Measurements from ENCODE around the gene RBMXL3.

DNA sequence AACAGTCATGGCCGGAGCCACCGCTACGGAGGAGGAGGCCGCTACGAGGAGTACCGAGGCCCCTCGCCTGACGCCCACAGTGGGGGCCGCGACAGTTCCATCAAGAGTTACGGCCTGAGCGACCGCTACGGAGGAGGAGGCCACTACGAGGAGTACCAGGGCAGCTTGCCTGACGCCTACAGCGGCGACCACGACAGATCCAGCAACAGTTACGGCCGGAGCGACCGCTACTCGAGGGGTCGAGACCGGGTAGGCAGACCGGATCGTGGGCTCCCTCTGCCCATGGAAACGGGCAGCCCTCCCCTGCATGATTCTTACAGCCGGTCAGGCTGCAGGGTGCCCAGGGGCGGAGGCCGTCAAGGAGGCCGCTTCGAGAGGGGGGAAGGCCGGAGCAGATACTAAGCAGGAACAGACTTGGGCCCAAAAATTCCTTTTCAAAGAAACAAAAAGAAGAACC, 3.1 kb downstream of the RBMXL3 start:
- TF ChIP-seq, protein P1, sequence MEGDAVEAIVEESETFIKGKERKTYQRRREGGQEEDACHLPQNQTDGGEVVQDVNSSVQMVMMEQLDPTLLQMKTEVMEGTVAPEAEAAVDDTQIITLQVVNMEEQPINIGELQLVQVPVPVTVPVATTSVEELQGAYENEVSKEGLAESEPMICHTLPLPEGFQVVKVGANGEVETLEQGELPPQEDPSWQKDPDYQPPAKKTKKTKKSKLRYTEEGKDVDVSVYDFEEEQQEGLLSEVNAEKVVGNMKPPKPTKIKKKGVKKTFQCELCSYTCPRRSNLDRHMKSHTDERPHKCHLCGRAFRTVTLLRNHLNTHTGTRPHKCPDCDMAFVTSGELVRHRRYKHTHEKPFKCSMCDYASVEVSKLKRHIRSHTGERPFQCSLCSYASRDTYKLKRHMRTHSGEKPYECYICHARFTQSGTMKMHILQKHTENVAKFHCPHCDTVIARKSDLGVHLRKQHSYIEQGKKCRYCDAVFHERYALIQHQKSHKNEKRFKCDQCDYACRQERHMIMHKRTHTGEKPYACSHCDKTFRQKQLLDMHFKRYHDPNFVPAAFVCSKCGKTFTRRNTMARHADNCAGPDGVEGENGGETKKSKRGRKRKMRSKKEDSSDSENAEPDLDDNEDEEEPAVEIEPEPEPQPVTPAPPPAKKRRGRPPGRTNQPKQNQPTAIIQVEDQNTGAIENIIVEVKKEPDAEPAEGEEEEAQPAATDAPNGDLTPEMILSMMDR (conservative IDR thresholded peaks at IDR 0.05): no peak
- TF ChIP-seq ZFX (IDR thresholded peaks at IDR 0.05): no peak
